Cardiac fibroblast (primary cell): ENCODE measurements around the gene TMEM225B.
"Not testable (repeated sequence)": the region's sequence is repeated elsewhere in the genome, so short reads cannot be mapped to it uniquely, and the experiment has no call there.

ENCODE experiments used
- DNase-seq, 2 donors: peaks; one replicate each; pipeline versions ENCODE4 v3.0.0 to v3.0.0-alpha.2; 2010; ENCODE audit warnings: low read depth in 2 of 2
- H3K4me3 ChIP-seq, 2 donors: replicated peaks in 1 of 2; 1 replicate in 1 of 2; 2 replicates in 1 of 2; pipeline ENCODE4 v1.5.1; 2011; ENCODE audit warnings: low read depth in 2 of 2, low read length in 2 of 2, mild to moderate bottlenecking in 2 of 2, moderate library complexity in 1 of 2
- CTCF ChIP-seq: IDR thresholded peaks from one replicate; pipeline ENCODE4 v1.5.1; 2011; ENCODE audit warnings: low read depth, mild to moderate bottlenecking, low read length, inconsistent platforms

Gene TMEM225B

GRCh38 chr7:99627513-99627912, 29.4 kb downstream of the TMEM225B start:
- no peak for DNase-seq
- no peak for TF ChIP-seq CTCF

GRCh38 chr7:99628471-99629465, 30.7 kb downstream of the TMEM225B start:
- H3K4me3 ChIP-seq: no peak overlapping the region
- DNase-seq: no peak
- TF ChIP-seq CTCF: no peak

More at GRCh38 chr7:99627513-99627912, 29.4 kb downstream of the TMEM225B start:
- no peak overlapping the region for H3K4me3 ChIP-seq

GRCh38 chr7:99629643-99630042, 31.6 kb downstream of the TMEM225B start:
- no peak for TF ChIP-seq CTCF
- no peak overlapping the region for H3K4me3 ChIP-seq
- no peak for DNase-seq

GRCh38 chr7:99631295-99632109, 33.4 kb downstream of the TMEM225B start:
- no peak overlapping the region for H3K4me3 ChIP-seq
- DNase-seq: peak; percentile 14 to 28
- TF ChIP-seq CTCF: no peak

- DNase-seq, H3K4me3 ChIP-seq: not testable (repeated sequence)
Measured at GRCh38 chr7:99637414-99637813, 39.3 kb downstream of the TMEM225B start.

- TF ChIP-seq CTCF: no peak
- no peak for DNase-seq
- no peak overlapping the region for H3K4me3 ChIP-seq
Measured at GRCh38 chr7:99638731-99639130, 40.7 kb downstream of the TMEM225B start.

- no peak for DNase-seq
- no peak overlapping the region for H3K4me3 ChIP-seq
- TF ChIP-seq CTCF: no peak
Measured at GRCh38 chr7:99639267-99639666, 41.2 kb downstream of the TMEM225B start.
